ENCODE results near the gene GNAQ. TPM values are rescaled to one million over a fixed set of nuclear protein-coding genes. Genes with fewer than 3 reads are reported as not detected.
A peak's percentile ranks its signal among the peaks of the same experiment; 100 is the strongest.

Gene GNAQ
- total and polyA plus RNA-seq, 2 experiments from 2014 or later, result 25.7 to 47.9 TPM

- no peak overlapping the region for H2AFZ ChIP-seq
- no peaks in the 10 kb centered on the region for H3K27me3 ChIP-seq
- peaks cover 48% of the 10 kb centered on the region for H4K20me1 ChIP-seq (ENCODE audit: insufficient read depth, poor library complexity, severe bottlenecking)
- 84% methylated on average over 3 of the region's 3 CpGs for WGBS (ENCODE audit: low lambda C conversion rate, missing lambda C conversion rate)
- H3K9me3 ChIP-seq (ENCODE audit: low read depth), result no peaks in the 10 kb centered on the region
- H3K4me2 ChIP-seq, result no peak overlapping the region
- H3K9me2 ChIP-seq (replicated peaks; ENCODE audit: insufficient read depth), result no peaks in the 10 kb centered on the region
- H3K4me1 ChIP-seq (ENCODE audit: insufficient read depth), result peaks cover 7% of the 10 kb centered on the region
- H3K36me3 ChIP-seq (replicated peaks; ENCODE audit: insufficient read depth, low read depth), result no peaks in the 10 kb centered on the region
- H3K79me2 ChIP-seq, result peaks cover 99% of the 10 kb centered on the region
- no peak overlapping the region for H3K27ac ChIP-seq
- H3K4me3 ChIP-seq, result no peak overlapping the region
- no peak for TF ChIP-seq CTCF (IDR thresholded peaks at IDR 0.05; ENCODE audit: poor library complexity)
- no peak for TF ChIP-seq EZH2phosphoT487 (IDR thresholded peaks at IDR 0.05; ENCODE audit: low read depth, severe bottlenecking, unreplicated experiment)
- no peak for TF ChIP-seq EZH2 (IDR thresholded peaks at IDR 0.05; ENCODE audit: borderline replicate concordance)
- no peak for DNase-seq (ENCODE audit: low spot score)
Observed at GRCh38 chr9:77964258-77964657, 67.4 kb downstream of the GNAQ start.

GRCh38 chr9:77961541-77961940, 70.1 kb downstream of the GNAQ start:
- 79% methylated on average over 1 of the region's 1 CpG for WGBS (ENCODE audit: low lambda C conversion rate, missing lambda C conversion rate)
- Histone ChIP-seq H3K27me3 (no peaks in the 10 kb centered on the region), H4K20me1 (ENCODE audit: insufficient read depth, poor library complexity, severe bottlenecking) (peaks cover 39% of the 10 kb centered on the region), H3K9me2 (replicated peaks; ENCODE audit: insufficient read depth) (no peaks in the 10 kb centered on the region), H3K27ac (no peak overlapping the region), H3K4me3 (no peak overlapping the region), H3K79me2 (peaks cover 99% of the 10 kb centered on the region), H2AFZ (no peak overlapping the region), H3K4me1 (ENCODE audit: insufficient read depth) (peaks cover 7% of the 10 kb centered on the region), H3K9me3 (ENCODE audit: low read depth) (no peaks in the 10 kb centered on the region), H3K4me2 (peak overlapping the region; percentile 25), H3K36me3 (replicated peaks; ENCODE audit: insufficient read depth, low read depth) (no peaks in the 10 kb centered on the region)
- DNase-seq (ENCODE audit: low spot score), result no peak
- no peak for TF ChIP-seq EZH2phosphoT487 (IDR thresholded peaks at IDR 0.05; ENCODE audit: low read depth, severe bottlenecking, unreplicated experiment)
- TF ChIP-seq CTCF (IDR thresholded peaks at IDR 0.05; ENCODE audit: poor library complexity), result no peak
- TF ChIP-seq EZH2 (IDR thresholded peaks at IDR 0.05; ENCODE audit: borderline replicate concordance), result no peak

DNA sequence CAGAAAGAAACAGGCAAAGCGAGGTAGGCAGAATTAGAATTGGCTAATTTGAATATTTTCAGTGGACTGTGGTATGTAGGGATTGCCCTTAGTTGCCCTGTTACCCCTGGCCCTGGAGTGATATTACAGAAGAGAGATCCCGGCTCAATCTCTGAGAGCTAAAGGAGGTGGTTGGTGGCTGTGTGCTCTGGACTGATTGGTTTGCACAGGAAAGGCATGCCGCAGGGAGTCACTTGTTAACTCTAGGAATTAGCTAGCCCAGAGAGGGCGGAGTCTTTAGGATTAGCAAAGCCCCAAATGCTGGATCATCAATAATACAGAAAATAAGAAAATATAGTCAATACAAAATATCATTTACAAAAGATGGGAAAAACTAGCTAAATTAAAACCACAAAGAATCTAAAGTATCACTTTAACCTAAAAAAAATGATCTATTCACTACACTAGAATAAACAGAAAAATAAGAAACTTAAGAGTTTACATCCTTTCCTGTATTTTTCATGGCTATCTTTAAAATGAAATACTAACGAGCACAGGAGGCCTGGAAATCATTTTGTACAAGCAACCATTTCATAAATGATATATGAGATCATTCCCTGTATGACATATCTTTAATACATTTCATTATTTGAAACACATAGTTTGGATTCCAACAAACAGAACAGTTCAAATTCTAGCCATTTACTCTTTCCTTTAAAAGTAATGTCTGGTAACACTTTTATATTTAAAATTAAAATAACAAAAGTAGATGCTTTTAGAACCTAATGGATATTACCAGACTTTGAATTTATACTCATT, 71.1 kb downstream of the GNAQ start:
- no peak for TF ChIP-seq CTCF (IDR thresholded peaks at IDR 0.05; ENCODE audit: poor library complexity)
- no peak for TF ChIP-seq EZH2 (IDR thresholded peaks at IDR 0.05; ENCODE audit: borderline replicate concordance)
- TF ChIP-seq EZH2phosphoT487 (IDR thresholded peaks at IDR 0.05; ENCODE audit: low read depth, severe bottlenecking, unreplicated experiment), result no peak
- Histone ChIP-seq H4K20me1 (ENCODE audit: insufficient read depth, poor library complexity, severe bottlenecking) (peaks cover 31% of the 10 kb centered on the region), H3K9me2 (replicated peaks; ENCODE audit: insufficient read depth) (no peaks in the 10 kb centered on the region), H3K79me2 (peaks cover 100% of the 10 kb centered on the region), H3K4me1 (ENCODE audit: insufficient read depth) (peaks cover 7% of the 10 kb centered on the region), H3K4me2 (no peak overlapping the region), H3K4me3 (no peak overlapping the region), H3K36me3 (replicated peaks; ENCODE audit: insufficient read depth, low read depth) (no peaks in the 10 kb centered on the region), H3K27ac (no peak overlapping the region), H2AFZ (no peak overlapping the region), H3K27me3 (no peaks in the 10 kb centered on the region), H3K9me3 (ENCODE audit: low read depth) (no peaks in the 10 kb centered on the region)
- WGBS (ENCODE audit: low lambda C conversion rate, missing lambda C conversion rate), result 85% methylated on average over 5 of the region's 5 CpGs
- DNase-seq (ENCODE audit: low spot score), result no peak
